Suppressor macrophage (primary cell): ENCODE measurements around the gene VSX1.

ENCODE experiments used
- DNase-seq, 4 experiments: peaks; one replicate each; pipeline ENCODE4 v3.0.0-alpha.2; 2020 to 2022

Gene VSX1

DNA sequence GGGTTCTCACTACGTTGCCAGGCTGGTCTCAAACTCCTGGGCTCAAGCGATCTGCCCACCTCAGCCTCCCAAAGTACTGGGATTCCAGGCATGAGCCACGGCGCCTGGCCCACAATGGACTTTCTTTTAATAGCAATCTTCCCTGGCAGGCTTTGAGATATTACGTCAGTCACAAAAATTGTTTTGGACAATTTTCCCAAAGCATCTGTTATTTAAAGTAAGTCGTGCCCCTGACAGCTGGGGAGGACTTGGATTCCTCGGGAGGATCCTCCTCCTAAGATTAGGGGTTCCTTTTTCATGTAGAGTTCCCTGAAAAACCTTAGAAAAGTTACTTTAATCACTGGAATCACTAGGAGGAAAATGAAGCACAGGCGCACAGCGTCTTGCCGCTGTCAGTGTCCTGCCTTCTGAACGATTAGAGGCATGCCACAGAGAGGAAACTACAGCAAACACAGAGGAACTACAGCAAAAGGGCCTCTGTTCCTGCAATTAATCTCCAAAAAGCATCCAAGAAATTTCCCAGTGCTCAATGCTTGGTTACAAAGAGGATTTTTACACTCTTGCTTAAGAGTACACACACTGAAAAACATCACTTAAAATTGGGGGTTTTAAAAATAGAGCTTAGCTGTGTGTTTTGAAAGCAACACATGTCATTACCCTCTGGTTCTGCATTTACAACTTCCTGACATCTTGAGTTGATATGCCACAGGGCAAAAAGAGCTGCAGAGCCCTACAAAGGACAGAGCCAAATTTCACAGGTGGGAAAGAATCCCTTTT lies 28.5 kb downstream of the VSX1 start:
- peak; percentile 34 to 45 (median 40) for DNase-seq

DNA sequence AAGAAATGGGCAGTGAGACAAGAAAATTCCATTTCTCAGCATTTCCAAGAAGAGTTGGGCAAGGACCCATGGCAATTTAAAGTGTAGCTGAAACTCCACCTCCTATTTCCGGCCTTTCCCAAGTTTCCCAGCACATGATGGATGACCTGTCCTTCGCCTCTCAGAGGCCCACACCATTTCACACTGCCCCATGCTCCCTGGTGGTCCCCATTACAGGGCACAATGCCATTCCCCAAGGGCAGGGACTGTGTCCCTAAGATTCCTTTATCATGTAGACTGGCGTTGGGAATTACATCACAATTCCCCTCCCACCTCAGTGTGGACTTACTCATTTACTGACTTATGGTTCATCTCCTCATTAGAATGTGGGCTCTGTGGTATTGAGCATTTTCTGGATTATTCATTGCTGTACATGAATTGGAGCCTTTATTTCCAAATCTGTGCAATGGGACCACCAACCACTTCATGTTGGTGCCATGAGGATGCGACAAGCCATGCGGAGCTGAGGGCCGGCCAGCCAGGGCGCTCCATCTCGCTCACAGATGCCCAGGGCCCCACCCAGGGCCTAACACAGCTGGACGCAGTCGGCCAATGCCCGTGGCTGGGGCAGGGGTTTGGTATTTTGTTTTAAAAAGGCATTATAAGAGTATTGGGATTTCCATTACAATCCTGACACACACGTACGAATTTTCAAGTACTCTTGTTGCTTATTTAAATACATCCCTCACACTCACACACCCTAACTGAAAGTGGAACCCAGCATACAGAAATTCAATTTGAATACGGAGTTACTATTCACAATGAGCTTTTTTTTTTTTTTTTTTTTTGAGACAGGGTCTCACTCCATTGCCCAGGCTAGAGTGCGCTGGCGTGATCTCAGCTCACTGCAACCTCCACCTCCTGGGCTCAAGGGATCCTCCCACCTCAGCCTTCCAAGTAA lies 29.4 kb downstream of the VSX1 start:
- DNase-seq = no peak

DNA sequence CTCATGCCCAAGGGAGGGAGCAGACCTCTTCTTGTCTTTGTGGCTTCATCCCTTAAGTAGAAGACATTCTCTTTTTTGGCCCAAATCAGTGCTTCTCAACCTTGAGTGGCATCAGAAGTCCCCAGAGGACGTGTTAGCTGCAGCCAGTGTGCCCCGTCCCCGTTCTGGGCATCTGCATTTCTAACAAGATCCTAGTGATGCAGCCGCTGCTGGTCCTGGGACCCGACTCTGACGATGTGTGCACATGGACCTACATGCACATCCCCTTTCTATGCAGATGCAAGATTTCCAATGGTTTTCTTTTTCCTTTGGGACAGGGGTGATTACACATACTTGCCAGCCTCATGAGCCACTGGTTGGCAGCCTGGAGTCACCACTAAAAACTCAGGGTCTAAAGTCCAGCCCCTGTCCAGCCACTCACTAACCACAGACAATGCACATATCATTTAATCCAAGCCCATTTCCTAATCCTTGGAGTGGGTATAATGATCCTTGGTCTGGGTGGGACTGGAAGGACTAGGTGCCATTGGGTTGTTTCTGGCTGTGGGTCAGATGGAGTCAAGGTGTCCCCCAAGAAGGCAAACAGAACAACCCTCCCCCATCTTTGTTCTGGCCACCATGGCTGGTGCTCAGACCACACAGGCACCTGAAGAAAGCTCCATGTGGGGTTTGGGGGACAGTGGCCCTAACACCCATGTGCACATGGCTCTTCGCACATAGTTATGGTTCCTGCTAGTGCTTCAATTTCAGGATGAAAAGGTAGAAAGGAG lies 30.4 kb downstream of the VSX1 start:
- no peak for DNase-seq

DNA sequence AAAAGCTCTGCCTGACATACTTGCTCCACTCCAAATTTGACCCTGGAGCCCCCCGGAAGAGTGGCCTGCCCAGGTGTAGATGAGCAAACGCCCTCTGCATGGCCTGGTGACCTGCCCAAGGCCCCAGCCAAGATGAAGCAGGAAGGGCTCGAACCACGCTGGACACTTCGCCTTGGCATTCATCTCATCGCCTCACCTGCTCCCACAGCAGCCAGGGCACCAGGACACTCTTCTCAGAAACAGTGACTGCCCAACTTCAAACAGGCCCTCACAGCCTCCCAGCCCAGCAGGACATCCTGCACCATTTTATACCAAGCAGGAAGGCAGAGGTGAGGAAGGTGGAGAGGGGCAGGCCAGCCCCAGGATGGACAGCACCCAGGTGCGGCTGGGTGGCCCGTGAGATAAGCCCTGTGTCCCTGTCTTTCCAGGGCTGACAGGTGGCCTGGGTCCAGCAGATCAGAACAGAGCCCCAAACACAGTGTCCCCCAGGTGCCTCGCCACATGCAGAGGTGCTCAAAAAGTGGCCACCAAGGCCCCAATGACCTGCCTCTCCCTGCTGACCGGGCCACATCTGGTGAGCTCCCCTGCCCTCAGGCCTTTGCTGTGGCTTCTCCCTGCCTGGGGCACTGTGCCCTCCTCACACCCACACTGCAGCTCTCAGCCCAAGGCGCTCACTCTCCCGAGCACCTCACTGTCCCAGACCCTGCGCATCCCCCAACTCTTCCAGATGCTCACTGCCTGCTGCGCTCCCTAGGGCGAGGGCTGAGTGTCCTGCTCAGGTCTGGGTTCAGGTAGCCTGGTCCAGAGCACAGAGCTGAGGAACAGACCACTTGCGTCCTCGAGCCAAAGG lies 31.2 kb downstream of the VSX1 start:
- DNase-seq = no peak

DNA sequence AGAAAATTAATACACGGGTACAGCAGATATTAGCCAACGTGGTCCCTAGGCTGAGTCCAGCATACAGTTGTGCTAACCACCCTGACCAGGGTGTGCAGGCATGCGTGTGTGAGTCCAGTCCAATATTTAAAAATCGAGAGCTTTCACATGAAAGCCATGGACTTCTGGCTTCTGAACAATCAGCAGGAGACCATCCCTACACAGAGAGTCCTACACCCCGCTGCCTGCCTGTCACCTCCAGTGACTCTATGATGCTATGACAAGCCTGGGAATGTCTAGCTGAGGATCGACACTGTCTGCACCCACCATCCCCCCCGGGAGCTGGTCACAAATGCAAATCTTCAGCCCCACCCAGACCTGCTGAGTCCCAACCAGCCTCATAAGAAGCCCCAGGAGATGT lies 31.9 kb downstream of the VSX1 start:
- no peak for DNase-seq

DNA sequence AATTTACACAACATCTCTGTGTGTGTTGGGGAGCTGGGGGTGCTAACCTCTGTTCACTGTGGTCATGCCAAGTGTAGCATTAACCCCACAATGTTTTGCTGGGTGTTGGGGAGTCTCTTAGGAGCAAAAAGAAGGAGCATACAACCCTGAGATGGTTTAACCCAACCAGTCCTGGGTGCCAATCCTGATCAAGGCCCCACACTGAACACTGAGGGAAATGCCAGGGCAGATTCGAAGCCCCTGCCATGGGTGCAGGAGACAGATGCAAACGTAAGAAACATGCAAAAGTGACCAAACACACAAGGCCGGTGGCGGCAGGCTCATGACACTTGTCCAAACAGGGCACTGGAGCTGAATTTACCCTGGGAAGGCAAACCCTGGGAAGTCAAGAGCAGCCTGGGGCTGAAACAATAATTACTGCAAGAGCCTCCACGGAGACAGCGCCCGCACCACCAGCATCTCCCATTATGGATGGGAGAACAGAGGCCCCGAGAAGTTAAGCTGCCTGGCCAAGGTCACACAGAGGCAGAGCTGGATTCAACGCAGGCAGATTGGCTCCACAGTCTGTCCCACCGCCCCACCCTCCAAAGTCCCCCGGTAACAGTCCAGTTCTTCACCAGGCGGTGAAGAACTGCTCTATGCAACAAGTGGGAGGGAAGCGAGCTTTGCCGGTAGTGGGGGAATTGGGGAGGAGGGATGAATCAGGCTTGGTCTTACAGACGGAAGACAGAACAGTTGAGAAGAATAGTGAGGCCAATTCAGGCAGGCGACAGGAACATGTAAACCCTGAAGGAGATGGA lies 32.5 kb downstream of the VSX1 start:
- DNase-seq = no peak

DNA sequence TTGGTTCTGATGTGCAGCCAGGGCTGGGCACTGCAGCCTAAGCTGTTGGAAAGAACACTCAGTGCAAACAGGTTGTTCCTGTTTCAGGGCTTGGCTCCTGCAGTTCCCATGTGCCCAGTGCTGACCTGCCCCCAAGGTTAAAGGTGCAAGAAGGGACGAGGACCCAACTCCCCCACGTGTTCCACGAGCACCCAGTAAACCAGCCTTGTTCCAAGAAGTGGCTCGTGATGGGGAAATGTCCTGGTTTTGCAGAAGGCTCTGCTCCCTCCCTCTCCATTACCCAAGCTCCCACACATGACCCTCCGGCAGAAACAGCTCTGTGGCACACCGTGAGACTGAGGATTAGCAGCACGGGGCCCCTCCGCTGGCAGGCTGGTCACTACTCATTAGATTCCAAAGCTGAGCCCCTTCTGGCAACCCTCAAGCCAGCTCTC lies 33.4 kb downstream of the VSX1 start:
- DNase-seq = no peak

DNA sequence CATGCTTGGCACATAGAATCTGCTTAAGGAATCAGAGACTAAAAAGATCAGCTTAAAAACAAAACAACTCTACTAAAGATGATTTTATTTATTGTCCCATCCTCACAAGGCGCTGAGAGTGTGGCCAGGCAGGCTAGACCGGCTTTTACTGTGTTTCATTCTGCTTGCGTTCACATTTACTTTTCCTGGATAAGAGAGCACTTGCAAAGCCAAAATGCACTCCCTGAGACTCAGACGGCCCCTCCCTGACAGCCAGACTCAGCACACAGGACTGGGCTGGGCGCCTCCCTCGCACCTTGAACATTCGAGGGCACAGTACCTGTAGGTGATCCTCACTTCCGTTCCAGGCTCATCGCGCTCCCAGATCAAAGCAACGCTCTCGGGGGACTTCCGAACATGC lies 34.2 kb downstream of the VSX1 start:
- no peak for DNase-seq

DNA sequence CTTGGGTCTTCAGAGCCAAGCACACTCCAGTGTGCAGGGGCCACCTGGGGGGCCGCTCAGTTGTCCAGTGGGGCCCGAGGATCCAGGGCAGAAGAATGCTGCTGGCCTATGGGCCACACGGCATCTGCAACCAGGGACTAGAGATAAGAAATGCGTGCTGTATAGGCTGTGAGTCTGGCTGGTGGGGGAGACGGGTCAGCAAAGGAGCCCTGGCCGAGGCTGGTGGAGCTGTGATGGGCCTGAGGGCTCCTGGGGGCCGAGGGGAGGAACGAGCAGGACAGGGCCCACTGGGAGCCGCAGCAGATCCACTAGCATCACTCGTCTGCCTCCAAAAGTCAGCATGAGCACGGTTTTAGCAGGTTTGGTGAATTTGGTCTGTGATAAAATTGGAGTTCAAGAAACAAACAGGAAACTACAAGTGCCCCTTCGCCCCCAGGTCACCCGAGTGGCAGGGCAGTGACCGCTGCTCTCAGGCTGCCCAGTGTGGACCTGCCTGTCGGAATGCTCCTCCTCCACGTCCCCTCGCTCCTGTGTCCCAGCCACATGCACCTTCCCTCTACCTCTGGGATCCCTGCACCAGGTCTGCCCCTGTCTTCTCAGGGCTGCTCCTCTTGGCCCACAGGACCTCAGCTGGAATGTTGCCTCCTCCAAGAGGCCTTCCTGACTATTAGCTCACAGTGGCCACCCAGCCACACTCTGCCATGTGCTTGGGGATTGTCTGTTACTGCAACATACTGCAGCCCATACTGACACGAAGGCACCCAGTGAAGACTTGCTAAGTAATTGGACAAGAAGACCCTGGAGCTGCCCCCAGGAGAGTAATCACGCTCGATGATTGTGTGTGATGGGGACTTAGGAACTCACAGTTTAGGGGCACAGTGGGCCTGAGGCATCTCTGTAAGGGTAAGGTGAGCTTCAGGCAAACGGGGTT lies 34.9 kb downstream of the VSX1 start:
- no peak for DNase-seq

DNA sequence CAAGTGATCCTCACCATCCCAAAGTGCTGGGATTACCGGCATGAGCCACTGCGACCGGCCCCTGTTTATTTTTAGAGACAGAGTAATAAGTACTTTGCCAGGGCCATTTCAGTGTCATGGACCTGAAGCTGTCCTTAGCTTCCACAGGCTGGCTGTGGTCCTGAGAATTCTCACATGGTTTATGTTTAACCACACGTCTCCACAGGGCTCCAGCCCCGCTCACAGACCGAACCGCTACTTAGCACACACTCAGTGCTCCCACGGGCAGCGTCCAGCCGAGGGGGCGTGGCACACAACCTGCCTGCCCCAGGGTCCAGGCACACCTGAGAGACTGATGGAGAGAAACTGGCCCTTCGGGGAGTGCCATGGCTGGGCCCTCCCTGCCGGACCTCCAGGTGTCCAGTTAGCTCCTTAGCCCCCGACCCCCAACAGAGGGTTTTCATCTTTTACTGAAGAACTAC lies 35.7 kb downstream of the VSX1 start:
- no peak for DNase-seq

DNA sequence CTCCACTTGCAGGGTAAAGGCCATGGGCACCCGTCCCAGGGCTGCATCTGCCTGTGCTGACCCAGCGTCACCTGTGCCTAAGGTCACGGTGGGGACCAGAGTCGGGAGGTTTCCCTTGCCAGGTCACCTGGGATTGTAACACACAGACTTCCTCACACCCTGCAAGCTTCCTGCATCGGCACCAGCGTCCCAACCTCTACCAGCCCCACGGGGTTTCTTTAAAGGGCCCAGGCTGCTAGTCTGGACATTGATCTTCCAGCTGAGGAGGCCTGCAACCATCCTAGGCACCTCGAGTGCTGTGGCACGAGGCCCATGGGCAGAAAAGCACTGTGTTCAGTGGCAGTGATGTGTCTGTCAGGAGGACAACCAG lies 36.6 kb downstream of the VSX1 start:
- no peak for DNase-seq

DNA sequence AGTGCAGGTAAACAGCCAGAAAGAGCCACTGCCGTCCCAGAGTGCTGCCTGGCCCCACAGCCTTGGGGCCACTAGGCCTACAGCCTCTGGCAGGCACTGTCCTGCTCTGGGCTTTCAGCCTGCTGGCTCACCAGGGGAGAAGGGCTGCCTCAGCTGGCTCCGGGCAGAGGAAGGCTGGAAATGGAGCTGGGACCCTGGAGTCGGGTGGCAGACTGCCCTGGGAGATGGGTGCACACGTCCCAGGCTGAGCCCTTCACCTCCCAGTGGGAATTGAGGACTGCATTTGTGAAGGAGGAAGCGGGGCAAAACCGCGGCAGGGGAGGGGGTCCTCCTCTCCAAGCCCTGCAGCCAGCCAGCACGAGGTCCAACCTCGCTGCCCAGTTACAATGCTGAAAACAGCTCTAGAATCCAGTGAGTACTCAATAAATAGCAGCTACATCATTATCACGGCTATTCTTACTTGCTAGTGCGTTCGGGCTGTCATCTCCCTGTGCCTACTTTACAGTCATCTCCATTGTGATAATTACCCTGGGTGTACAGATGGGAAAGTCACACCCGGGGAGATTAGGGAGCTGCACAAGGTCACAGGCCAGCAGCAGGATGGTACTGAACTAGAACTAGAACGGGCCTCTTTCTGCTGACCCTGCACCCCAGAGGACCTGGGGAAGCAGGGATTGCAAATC lies 37.1 kb downstream of the VSX1 start:
- DNase-seq = no peak

DNA sequence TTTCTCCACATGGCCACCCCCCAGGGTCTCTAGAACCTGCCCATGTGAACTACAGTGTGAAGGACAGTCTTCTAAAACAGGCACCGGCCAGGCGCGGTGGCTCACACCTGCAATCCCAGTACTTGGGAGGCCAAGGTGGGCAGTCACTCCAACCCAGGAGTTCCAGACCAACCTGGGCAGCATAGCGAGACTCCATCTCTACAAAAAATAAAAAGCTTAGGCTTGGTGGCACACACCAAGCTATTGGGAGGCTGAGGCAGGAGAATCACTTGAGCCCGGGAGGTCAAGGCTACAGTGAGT lies 37.7 kb downstream of the VSX1 start:
- DNase-seq = no peak

DNA sequence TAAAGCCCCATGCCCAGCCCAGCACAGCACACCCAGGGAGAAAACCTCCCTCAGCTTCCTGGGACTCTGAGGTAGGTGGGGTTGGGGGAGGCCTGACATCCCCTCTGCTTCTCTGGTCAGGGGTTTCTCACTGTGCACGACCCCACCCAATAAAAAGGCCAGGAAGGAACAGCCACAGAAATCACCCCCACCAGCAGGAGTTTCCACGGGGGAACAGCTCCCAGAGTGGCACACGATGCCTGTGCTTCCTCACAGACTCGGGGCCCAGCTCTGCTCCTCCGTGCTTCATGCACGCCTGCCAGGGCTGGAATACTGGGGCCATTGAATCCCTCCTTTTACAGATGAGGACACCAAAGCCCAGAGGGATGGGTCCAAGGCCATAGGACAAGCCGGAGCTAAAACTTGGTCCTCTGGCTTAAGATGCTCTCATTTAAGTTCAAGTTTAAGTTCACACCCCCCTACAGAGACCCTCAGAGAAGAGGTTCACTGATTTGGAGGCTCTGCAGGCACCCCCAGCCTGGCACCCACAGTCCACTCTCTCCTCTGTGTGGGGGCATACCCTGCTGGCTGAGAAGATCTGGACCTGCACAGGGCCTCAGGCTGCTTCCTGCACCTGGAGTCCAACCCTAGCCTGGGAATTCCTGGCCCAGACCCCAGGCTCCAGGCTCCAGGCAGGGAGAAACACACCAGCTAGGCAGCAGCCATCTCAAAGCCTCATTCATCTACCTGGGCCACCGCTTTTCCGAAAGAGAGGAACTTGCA lies 38.3 kb downstream of the VSX1 start:
- DNase-seq = no peak

DNA sequence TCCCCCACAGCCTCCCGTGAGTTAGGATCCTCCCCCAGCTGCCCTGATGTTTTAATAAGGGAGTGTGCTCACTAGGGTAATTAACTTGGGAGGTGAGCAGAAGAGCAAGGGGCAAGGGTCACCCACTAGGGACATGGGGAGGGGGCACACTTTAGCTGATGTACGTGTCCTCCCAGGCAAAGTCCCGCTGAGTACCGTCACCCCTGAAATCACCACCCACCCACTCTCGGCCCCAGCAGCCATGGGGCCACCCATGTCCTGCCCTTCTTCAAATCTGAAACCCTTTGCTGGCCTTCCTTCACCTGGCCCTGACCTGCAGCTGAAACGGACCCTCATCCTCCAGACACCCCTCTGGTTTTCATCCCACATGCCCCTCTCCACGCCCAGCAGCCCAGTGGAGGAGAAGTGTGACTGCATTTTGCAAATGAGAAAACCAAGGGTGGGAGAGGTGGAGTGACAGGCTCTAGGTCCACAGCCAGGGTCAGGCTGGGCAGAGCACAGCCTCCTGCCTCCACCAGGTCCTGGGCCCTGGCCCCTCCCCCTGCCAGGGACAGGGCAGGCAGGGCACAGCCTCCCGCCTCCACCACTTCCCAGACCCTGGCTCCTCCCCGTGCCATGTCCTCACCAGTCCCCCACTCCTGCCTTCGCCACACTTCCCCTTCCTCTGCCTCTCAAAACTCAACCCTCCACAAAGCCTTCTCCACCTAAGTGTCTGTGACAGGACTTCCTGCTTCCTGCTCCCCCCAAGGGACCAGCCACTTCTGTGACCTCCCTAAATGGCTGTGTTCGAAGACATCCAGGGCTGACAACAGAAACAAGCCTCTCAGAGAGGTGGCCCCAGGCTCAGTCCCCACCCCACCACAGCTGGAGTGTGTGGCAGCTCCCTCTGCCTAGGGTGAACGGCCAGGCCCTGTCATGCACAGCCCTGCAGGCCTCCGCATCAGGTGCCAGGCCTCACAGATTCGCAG lies 39.1 kb downstream of the VSX1 start:
- peak; percentile 78 to 92 (median 89) for DNase-seq

DNA sequence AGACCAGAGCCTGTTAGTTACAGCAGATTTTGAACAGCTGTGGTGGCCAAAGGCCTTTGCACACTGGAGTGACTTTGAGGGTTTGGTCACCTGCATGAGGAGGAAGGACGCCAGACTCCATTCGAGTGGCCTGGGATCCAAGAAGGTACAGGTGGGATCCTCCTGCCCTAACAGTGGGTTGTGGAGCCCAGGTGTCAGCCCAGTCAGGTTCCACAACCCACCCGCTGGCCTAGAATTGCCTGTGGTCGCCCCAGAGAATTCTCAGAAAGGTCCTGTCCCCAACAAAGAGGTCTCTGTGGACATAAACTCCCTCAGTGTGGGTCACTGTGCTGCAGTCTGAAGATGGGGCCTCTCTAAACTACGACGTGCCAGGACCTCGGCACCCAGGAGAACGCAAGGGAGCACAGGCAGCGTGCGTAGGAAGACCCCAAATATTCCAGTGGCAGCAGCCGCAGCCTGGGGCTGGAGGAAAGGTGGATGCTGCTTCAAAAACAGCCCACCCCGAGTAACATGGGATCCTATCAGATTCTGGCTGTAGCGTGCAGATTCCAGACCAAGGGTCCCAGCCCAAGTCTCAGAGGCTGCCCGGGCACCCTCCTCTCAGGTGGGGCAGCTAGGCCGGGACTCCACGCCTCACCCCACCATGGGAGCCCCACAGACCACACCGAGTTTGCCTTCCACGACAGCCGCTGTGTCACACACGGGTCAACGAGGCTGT lies 40.0 kb downstream of the VSX1 start:
- DNase-seq = no peak

DNA sequence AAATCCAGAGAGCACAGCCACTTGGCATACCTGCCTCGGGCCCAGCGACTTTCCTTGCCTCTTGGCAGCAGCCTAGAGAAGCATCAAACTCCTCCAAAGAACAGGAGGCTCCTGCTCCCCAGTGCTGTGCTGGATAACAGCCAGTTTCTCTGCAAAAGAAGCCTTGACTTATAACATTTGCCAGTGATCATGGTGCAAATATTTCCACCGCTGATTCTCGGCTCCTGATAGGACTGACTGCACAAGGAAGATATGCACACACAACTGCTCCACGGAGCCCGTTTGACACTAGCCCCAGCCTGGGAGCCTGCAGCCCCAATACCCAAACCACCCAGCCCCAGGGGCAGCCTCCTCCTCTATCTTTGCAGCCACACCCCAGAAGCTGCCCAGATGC lies 41.5 kb downstream of the VSX1 start:
- DNase-seq = no peak
